Stimulated activated effector memory CD8-positive, alpha-beta T cell treated with anti-CD3 and anti-CD28 coated beads, Interleukin-12 subunit alpha, Interleukin-12 subunit beta, amount 100 ng/mL, for 72 hours (primary cell): ENCODE data around the gene RMND5A.

ENCODE experiments used
- ATAC-seq: fragments of 150-1000 bp; cut with Tn5 transposase; 2 replicates; pipeline ENCODE4 v1.10.0; 2021
- DNase-seq, 2 donors: peaks; one replicate each; pipeline ENCODE4 v3.0.0; 2021 to 2022; ENCODE audit warnings: low spot score in 2 of 2
- H3K27ac Mint-ChIP-seq: one replicate; pipeline ENCODE4 v1.8.0; 2022; ENCODE audit warnings: mild to moderate bottlenecking, mixed read lengths
- H3K36me3 Mint-ChIP-seq: one replicate; pipeline ENCODE4 v1.8.0; 2022; ENCODE audit warnings: mild to moderate bottlenecking, mixed read lengths
- H3K4me1 Mint-ChIP-seq: one replicate; pipeline ENCODE4 v1.8.0; 2022; ENCODE audit warnings: mixed read lengths
- H3K4me3 Mint-ChIP-seq: one replicate; pipeline ENCODE4 v1.8.0; 2022; ENCODE audit warnings: mild to moderate bottlenecking, mixed read lengths
- H3K9me3 Mint-ChIP-seq: one replicate; pipeline ENCODE4 v1.8.0; 2022; ENCODE audit warnings: mixed read lengths

RMND5A gene

GRCh38 chr2:86818114-86818801 is 98.2 kb downstream of the RMND5A start:
- ATAC-seq: no peak
- Mint-ChIP-seq H3K9me3 (no peaks in the 10 kb centered on the region), H3K4me1 (peaks cover 59% of the 10 kb centered on the region), H3K4me3 (peak overlapping the region; percentile 16), H3K27ac (no peak overlapping the region), H3K36me3 (peaks cover 42% of the 10 kb centered on the region)
- DNase-seq: no peak

DNA sequence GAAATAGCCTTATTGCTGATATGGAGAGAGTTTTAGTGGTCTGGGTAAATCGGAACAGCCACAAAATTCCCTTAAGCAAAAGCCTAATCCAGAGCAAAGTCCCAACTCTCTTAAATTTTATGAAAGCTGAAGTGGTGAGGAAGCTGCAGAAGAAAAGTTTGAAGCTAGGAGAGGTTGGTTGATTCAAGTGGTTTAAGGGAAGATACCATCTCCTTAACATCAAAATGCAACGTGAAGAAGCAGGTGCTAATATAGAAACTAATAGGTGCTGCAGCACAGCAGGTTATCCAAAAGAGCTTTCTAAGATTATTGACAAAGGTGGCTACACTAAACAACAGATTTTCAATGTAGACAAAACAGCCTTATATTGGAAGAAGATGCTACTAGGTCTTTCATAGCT is 98.9 kb downstream of the RMND5A start:
- no peak for ATAC-seq
- H3K27ac Mint-ChIP-seq: no peak overlapping the region

DNA sequence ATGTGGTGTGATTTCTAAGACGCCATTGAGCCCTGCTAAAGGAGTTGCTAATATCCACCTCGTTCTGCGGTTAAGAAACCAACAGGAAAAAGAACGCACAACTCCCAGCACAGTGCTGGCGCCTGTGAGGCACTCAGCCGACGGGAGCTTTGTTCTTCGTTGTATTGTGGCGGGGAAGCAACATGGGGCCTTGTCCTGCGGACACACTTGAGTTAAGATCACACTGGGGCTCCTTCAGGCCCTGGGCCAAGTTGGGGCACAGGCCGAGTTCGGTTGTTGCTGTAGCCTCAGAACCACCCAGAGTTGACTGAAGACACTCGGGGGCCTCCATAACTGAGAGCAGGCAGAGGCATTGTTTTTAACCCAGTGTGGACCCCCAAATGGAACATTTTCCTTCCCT is 101.2 kb downstream of the RMND5A start:
- H3K4me1 Mint-ChIP-seq: peaks cover 70% of the 10 kb centered on the region

More for the DNA sequence above, 98.9 kb downstream of the RMND5A start:
- peaks cover 60% of the 10 kb centered on the region for H3K4me1 Mint-ChIP-seq
- H3K36me3 Mint-ChIP-seq: peaks cover 40% of the 10 kb centered on the region
- H3K9me3 Mint-ChIP-seq: no peaks in the 10 kb centered on the region
- peak overlapping the region; percentile 16 for H3K4me3 Mint-ChIP-seq
- DNase-seq: no peak

DNA sequence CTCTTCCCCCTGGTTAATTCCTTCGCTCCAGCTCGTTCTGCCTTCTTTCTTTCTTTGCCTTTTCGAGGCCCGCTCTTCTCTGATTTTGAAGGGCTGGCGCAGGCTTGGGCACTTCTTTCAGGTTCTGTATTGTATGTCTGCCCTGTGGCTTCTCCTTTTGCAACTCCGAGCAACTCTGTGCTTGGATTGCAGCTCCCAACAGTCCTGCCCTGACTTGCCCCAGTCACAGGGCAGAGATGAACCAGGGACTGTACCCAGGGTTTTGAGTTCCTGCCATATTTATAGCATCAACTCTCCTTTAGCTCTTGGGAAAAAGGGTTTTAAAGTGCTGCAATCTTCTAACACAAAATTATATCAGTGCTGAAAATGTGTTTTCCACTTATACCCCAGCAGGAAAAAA is 101.8 kb downstream of the RMND5A start:
- Mint-ChIP-seq H3K4me1 (peaks cover 71% of the 10 kb centered on the region), H3K9me3 (no peaks in the 10 kb centered on the region), H3K36me3 (peaks cover 21% of the 10 kb centered on the region), H3K27ac (peak overlapping the region; percentile 93), H3K4me3 (peak overlapping the region; percentile 79)
- DNase-seq: no peak
- ATAC-seq: no peak

More for the DNA sequence above, 101.2 kb downstream of the RMND5A start:
- peaks cover 23% of the 10 kb centered on the region for H3K36me3 Mint-ChIP-seq
- no peaks in the 10 kb centered on the region for H3K9me3 Mint-ChIP-seq
- DNase-seq (peak in 1 of 2 donors; percentile 73), ATAC-seq (peak; percentile 11)
- peak overlapping the region; percentile 79 for H3K4me3 Mint-ChIP-seq
- H3K27ac Mint-ChIP-seq: peak overlapping the region; percentile 93

- peak overlapping the region; percentile 79 for H3K4me3 Mint-ChIP-seq
- no peak overlapping the region for H3K27ac Mint-ChIP-seq
- H3K36me3 Mint-ChIP-seq: peaks cover 21% of the 10 kb centered on the region
- no peak for ATAC-seq
- DNase-seq: no peak
- H3K9me3 Mint-ChIP-seq: no peaks in the 10 kb centered on the region
- H3K4me1 Mint-ChIP-seq: peaks cover 77% of the 10 kb centered on the region
Measured at GRCh38 chr2:86822668-86823345, 102.7 kb downstream of the RMND5A start.

DNA sequence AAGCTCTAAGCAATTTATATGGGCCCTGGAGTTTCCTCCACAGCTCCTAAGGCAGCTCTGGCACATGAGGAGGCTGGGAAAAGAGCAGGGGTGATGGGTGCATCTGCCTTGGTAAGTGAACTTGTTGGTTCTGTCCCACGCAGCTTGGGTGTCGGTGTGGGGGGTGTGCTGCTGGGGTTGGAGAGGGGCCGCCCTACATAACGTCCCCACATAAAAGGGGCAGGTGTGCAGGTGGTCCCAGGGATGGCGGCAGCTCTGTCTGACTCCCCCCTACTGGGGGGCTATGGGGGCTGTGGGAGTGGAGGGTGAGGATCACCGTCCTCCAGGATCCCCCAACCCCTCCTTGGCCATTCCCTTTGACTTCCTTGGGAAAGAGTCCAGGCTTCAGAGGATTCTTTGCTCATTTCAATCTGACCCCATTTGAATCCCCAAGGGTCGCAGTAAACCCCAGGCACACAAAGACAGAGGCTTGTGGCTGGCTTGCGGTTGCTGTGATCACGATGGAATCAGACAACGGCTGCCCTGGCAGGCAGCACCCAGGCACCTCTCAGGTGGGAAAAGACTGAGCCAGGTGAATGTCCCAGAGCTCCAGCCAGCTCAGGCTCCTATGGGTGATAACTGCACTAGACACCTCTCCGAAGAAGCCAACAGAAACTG is 105.1 kb downstream of the RMND5A start:
- H3K4me1 Mint-ChIP-seq: peaks cover 64% of the 10 kb centered on the region
- DNase-seq (no peak), ATAC-seq (no peak)
- H3K4me3 Mint-ChIP-seq: peak overlapping the region; percentile 79
- H3K36me3 Mint-ChIP-seq: peaks cover 27% of the 10 kb centered on the region
- peak overlapping the region; percentile 79 for H3K27ac Mint-ChIP-seq
- H3K9me3 Mint-ChIP-seq: no peaks in the 10 kb centered on the region

DNA sequence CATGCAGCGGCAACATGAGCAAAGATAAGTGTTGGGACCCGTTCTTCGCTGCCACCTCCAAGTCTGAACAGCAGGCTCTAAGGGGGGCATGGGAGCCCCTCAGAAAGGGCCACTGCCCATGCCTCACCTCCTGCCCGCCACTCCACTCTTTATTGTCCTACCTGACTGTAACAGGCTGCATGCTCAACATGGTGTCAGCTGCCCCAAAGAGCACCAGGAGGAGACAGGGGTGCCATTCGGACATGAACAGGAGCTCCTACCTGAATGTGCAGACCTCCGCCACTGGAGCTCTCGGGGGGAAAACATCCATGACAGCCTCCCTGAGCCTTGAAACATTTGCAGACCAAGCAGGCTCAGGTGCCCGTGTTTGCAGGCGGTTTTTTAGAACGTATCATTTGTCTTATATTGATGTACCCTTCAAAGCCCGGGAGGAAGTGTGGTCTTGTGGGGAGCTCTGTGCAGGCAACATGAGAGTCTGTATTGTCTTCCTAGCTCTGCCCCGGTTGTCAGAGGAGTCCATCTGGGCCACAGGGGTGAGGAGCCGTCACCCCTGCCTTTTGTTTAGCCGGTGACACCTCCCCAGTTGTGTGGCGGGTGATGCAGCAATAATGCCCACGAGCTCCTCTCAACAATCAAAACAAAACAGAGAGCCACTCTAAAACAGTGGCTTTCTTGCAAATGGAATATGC is 105.7 kb downstream of the RMND5A start:
- Mint-ChIP-seq H3K27ac (peak overlapping the region; percentile 79), H3K36me3 (peaks cover 27% of the 10 kb centered on the region), H3K4me3 (peak overlapping the region; percentile 79), H3K4me1 (peaks cover 63% of the 10 kb centered on the region), H3K9me3 (no peaks in the 10 kb centered on the region)
- peak in 1 of 2 donors; percentile 82 for DNase-seq
- ATAC-seq: peak; percentile 91

- Mint-ChIP-seq H3K27ac (peak overlapping the region; percentile 79), H3K9me3 (no peaks in the 10 kb centered on the region), H3K4me3 (peak overlapping the region; percentile 79), H3K36me3 (peaks cover 21% of the 10 kb centered on the region), H3K4me1 (peaks cover 58% of the 10 kb centered on the region)
- peak; percentile 38 for ATAC-seq
- DNase-seq: no peak
Measured at GRCh38 chr2:86826951-86827350, 106.9 kb downstream of the RMND5A start.
